SIG-M5 (cell line): ENCODE measurements around the gene DHRS7B.
A peak's percentile ranks its signal among the peaks of the same experiment; 100 is the strongest.
"Not testable (repeated sequence)": the region's sequence is repeated elsewhere in the genome, so short reads cannot be mapped to it uniquely, and the experiment has no call there.

Experiments used
- DNase-seq: peaks from one replicate; lab custom pipeline; 2025; lab: John Stamatoyannopoulos, UW

DHRS7B gene

GRCh38 chr17:21210411-21211076 is 83.8 kb downstream of the DHRS7B start:
- DNase-seq: peak; percentile 56

DNA sequence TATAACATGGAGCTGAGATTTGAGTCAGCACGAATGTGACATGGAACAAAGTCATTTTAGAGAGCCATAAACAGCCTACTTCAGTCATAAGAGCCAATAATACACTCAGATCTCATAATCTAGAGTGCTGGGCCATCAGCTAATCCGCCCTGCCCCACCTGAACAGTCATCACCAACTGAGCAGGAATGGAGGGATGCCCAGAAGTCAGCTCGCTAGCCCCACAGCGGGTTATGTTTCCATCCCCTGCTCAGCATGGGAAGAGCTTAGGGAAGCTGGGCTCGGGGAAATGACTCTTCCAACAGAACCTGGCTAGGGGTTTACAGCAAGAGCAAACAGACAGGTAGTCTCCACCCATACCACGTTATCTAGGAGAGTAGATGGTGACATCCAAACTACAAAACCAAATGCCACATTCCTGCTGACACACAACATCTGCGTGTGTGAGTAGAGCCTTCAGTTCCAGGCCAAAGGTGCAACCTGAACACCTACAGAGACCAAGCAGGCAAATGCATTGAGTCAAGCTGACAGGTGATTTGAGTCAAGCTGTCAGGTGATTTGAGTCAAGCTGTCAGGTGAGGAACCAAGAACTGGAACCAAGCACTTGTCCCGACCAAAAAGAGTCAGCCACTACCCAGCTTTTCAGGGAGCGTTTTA is 85.2 kb downstream of the DHRS7B start:
- no peak for DNase-seq

DNA sequence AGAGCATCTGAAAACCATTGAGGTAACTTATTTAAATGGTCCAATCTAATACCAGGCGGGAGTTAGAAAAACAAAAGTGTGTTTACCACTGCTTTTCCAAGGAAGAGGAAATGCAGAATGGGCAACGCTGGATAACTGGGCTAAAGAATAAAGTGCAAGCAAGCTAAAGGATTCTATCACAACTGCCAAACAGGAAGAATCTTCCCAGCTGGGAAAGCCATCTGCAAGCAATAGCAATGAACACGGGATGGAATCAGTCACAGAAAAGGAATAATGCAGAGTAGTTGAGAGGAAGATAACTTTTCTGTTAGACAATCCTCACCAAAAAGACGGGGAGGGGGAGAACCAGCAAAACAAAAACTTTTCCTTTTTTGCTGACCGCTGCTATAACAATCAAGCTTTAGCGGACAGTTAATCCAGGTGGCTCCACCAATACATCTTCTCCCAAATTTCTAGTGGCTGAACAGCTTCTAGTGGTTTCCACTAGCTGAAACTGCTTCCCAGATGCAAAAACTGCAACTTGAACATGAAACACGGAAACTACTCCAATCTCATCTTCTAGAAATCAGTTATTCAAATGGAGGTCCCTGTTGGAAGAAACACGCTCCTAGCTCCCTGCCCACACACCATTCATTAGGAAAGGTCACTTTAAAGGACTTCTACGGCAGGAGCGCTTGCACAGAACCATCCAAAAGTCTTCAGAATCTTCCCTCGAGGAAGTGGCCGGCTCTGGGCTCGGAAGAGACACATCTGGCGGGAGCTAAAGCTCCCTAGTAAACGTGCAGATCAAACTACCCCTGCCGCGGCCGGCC is 86.3 kb downstream of the DHRS7B start:
- no peak for DNase-seq

GRCh38 chr17:21213638-21214014 is 86.9 kb downstream of the DHRS7B start:
- DNase-seq: no peak

DNA sequence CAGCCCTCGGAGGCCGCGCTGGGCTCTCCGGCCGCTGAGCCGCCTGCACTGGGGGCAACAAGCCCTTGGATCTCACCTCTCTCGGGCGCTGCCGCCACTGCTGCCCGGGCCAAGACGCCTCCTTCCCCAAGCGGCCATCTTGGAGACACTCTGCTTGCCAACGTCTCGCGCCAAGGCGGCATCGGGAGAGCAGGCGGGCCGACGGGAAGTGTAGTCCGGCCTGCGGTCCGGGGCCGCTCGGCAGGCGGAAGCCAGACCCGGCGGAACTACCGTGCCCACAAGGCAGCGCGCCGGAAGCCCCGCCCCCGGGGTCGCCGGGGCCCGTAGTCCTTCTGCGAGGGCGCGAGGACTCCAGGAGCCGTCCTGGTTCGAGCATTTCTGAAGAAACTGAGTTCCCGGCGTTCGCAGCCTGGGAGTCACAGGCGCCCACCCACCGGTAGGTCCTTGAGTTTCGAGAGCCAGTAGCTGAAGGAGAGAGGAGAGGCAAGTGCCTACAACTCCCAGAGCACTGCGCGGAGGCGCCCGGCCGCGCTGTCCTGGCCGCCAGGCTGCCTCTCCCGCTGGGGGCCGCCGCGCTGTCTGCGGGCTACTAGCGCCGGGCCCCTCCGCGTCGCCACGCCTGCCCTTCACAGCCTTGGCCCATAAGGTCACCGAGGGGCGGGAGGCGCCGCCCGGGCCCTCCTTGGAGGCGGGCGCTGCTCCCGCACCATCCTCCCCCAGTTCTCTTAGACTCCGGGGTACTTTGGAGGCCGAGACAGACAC is 87.4 kb downstream of the DHRS7B start, which contains the start of gene TMEM11:
TMEM11 (minus strand) TSS at position 147 of the 762 bp plus-strand sequence; CDS start at position 138, 9 bp downstream.
- DNase-seq: peak; percentile 70

- no peak for DNase-seq
Measured at GRCh38 chr17:21214777-21215541, 88.2 kb downstream of the DHRS7B start.

DNA sequence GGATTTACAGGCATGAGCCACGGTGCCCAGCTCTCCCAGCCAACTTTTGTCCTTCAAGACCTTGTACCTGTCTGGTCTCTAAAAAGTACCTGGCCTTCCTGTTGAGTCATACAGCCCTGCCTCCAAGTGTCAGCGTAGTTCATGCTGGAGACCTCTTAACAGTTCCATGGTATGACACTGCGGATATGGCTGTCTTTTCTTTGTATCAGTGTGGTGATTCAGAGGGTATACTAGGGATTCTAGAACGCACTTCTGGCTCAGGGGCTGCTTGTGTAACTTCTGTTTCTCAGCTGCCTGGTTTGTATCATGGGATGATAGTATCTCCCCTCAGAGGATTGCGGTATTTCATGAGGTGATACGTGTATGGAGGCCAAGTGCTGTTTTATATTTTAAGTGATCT is 89.2 kb downstream of the DHRS7B start:
- DNase-seq: no peak

DNA sequence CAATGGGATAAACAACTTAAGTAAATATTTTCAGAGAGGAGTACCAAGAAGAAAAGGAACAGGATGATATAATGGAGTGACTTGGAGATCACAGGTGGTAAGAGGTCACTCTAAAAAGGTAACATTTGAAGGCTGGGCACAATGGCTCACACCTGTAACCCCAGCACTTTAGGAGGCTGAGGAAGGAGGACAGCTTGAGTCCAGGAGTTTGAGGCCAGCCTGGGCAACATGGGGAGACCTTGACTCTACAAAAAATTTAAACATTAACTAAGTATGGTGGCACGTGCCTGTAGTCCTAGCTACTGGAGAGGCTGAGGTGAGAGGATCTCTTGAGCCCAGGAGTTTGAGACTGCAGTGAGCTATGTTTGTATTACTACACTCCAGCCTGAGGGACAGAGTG is 90.6 kb downstream of the DHRS7B start:
- no peak for DNase-seq

GRCh38 chr17:21218101-21218500 is 91.3 kb downstream of the DHRS7B start:
- no peak for DNase-seq

GRCh38 chr17:21218831-21219380 is 92.1 kb downstream of the DHRS7B start:
- no peak for DNase-seq

DNA sequence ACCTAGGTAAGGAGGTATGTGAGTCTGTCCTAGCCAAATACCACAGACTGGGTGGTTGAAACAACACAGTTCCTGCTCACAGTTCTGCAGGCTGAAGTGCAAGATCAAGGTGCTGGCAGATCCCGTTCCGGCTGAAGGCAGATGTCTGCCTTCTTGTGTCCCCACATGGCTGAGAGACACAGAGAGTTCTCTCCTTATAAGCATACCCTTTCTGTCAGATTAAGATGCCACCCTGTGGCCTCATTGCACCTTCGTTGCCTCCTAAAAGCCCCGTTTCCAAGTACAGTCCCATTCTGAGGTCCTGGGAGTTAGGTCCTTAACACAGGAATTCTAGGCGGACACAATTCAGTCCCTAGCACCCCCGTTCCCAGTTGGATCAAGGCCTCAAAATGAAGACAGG is 96.3 kb downstream of the DHRS7B start:
- no peak for DNase-seq

GRCh38 chr17:21227277-21227676 is 100.5 kb downstream of the DHRS7B start:
- DNase-seq: not testable (repeated sequence)

DNA sequence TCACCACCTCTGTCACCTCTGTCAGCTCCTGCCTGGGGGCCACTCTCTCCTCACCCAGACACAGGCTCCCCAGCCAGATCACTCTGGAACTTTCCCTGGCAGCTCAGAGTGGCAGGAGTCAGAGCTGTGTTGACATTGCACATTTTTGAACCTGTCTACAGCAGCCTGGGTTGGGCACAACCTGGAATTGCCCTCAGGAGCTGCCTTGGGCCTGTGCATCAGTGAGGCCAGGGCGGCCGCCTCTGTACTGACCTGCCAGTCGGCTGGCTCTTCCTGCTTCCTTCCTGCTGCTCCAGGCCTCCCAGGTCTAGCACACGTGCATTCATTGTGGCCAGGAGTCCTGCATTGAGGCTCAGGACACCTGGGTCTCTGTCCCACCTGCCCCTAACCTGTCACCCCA is 101.3 kb downstream of the DHRS7B start:
- DNase-seq: no peak

- DNase-seq: no peak
Measured at GRCh38 chr17:21228845-21229244, 102.1 kb downstream of the DHRS7B start.

GRCh38 chr17:21231533-21231932 is 104.8 kb downstream of the DHRS7B start:
- DNase-seq: no peak

DNA sequence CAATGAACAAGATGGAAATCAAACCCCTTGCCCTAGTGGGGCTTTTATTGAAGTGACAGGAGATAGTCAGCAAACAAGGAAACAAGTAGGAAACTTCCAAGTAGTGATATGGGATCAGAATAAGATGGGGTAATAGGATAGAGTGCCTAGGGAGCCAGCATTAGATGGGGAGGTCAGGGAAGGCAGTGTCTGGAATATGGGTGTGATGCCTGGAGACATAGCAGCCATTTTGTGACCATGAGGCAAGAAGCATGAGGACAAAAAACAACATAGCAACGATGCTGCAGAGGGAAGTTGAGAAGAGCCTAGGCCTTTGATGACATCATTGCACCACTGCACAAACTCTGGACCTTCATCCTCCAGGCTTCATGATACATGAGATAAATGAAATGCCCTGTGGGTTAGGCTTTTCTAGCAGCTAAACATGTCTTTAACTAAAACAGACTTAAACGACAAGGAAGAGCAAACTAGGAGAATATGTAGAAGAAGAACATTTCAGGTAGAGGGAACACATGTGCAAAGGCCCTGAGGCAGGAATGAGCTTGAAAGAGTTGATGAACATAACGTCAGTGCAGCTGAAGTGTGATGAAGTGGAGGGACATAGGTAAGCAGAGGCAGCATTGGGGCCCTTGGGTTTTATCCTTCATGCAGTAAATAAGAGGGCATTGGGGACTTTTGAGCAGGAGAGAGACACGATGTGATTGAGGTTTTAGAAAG is 105.4 kb downstream of the DHRS7B start:
- DNase-seq: no peak

DNA sequence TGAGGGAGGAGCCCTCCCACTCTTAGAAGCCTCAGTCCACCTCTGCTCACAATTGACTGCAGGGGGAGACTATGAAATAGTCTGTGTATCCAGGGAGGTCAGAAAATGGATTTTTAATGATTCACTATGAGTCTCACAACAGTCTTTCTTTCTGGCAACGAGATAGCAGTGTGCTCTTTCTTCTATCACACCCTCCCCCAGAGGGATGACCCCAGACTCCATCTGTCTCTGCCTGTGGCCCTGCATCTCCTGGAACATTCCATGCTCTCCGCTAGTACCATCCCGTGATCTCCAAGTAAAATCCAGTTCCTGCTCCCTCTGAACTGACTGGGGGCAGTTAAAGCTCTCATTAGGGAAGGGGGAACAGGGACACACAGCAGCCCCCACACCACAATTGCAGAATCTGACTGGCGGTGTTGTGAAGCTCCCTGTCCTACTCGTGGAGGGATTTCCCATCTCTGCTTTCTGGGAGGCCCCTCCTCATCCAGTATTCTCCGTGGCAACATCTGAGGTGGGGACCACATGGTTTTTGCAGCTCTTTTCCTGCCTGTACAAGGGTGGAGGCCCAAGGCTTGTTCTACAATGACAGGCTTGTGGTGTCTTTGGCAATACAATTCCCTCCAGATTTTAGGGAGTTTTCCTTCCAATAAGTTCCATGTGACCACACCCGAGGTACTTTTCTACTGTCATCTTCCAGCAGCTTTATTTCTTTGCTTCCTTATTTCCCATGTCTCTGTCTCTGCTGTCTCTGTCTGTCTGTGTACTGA is 107.0 kb downstream of the DHRS7B start:
- DNase-seq: no peak

DNA sequence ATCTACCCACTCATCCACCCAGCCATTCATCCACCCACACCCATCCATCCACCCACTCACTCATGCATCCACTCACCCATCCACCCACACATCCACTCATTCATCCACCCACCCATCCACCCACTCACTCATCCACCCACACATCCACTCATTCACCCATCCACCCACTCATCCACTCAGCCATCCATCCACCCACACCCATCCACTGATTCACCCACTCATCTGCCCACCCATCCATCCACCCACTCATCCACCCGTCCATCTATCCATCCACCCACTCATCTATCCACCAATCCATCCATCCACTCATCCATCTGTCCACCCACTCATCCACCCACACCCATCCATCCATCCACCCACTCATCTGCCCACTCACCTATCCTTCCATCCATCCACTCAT is 109.2 kb downstream of the DHRS7B start:
- DNase-seq: no peak

GRCh38 chr17:21239680-21240368 is 113.1 kb downstream of the DHRS7B start:
- no peak for DNase-seq
